NCI-H345 (cell line): ENCODE results near the gene PPIL6.

Experiments used
- DNase-seq: peaks from one replicate; lab custom pipeline; 2025; lab: John Stamatoyannopoulos, UW

PPIL6 gene

DNA sequence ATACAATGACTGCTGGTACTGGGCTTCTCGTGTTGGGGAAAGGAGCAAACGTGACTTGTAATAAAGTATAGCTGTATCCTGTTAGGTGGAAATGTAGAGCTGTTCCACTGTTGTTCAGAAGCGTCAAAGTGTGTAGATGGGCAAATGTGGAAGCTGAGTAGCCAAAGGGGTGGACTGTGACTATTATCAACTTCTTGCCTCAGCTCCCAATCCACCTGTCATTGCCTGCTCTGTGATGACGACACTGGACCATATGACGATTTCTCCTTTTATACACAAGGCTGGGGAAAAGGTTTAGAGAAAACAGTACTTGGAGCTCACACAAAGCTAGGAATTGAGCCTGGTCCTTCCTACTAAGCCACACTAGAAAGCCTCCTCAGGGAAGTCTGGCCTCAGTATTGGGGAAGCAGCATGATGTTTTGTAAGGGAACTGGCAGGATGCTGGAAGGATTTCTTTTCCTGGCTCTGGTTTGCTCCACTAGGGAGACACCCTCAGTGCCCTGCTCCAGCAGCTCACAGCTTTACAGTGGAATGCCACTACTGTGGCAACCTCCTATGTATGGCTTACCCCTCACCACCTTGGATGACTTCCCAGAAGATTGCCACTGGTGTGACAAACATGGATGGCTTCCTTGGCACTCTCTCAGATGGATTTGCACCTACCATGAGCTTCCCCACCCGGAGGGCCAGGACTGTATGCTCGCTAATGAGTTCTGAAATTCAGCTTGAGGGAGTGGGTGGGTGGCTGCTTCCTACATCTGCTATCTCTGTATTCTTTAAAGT lies 78.1 kb downstream of the PPIL6 start:
- DNase-seq: no peak

DNA sequence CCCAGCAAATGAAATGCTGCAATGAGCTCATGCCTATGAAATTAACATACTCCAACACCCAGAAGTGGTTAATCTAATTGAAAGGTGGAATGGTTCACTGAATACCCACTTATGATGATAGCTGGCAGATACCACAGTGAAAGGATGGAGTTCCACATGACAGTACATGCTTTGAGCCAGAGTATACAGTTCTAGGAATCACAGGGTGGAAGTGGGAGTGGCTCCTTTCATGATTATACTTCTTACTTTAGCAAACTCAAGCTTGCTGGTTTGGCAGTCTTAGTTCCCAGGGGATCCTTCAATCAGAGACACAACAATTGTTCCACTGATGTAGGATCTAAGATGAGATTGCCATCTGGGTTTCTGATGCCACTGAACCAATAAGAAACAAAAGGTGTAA lies 79.6 kb downstream of the PPIL6 start:
- no peak for DNase-seq

DNA sequence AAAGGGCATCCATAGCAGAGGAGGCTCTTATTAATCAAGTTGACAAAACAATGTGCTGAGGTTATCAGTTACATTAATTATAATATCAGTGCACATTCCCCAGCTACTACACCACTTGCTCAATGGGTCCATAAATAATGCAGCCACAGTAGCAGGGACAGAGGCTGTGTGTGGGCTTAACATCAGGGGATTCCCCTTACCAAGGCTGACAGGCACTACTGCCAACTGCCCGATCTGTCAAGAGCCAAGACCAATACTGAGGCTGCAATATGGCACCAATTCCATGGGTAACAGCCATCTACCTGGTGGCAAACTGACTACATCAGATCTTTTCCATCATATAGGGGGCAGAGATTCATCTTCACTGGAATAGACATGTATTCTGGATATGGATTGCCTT lies 80.1 kb downstream of the PPIL6 start:
- no peak for DNase-seq

DNA sequence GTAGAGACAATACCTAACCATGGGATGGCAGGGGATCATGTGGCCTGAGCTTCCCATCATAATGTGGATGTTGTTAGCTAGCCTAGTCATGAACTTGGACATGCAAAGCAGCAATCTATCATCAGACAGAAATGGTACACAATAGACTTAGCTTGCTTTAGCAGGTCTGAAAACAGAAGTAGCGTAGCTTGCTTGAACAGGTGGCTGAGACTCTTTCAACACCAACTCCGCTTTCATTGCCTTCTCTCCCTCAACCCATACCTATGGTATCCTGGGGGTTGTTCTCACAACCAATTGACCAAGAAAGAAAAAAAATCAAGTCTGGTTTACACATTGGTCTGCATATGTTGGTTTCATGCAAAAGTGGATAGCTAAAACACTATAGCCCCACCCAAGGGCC lies 81.2 kb downstream of the PPIL6 start:
- DNase-seq: no peak

DNA sequence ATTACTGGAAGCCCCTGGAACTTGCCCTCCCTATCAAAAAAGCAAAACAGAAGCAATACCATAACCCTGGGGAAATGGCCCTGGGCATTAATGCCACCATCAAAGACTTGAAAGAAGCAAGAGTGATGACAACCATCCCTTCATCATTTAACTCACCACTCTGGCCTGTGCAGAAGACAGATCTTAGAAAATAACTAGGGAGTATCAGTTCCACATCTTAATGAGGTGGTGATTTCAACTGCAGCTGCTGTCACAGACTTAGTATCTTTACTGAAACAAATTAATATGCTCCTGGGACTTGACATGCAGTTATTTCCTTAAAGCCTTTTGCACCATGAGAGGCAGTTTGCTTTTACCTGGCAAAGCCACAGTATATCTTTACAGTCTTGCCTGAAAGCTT lies 82.2 kb downstream of the PPIL6 start:
- no peak for DNase-seq

DNA sequence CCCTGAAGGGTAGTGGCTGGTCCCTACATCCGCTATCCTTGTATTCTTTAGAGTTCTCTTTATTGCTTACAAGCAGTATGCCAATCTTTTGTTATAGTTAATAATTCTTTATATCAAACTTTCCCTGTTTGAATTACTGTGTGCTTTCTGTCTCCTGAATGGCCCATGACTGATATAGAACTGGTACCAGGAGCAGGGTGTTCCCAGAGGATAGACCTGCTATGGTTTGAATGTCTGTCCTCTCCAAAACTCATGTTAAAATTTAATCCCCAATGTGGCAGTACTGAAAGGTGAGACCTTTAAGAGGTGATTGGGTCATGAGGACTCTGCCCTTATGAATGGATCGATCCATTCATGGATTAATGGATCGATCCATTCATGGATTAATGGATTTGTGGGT lies 84.2 kb downstream of the PPIL6 start:
- DNase-seq: no peak

DNA sequence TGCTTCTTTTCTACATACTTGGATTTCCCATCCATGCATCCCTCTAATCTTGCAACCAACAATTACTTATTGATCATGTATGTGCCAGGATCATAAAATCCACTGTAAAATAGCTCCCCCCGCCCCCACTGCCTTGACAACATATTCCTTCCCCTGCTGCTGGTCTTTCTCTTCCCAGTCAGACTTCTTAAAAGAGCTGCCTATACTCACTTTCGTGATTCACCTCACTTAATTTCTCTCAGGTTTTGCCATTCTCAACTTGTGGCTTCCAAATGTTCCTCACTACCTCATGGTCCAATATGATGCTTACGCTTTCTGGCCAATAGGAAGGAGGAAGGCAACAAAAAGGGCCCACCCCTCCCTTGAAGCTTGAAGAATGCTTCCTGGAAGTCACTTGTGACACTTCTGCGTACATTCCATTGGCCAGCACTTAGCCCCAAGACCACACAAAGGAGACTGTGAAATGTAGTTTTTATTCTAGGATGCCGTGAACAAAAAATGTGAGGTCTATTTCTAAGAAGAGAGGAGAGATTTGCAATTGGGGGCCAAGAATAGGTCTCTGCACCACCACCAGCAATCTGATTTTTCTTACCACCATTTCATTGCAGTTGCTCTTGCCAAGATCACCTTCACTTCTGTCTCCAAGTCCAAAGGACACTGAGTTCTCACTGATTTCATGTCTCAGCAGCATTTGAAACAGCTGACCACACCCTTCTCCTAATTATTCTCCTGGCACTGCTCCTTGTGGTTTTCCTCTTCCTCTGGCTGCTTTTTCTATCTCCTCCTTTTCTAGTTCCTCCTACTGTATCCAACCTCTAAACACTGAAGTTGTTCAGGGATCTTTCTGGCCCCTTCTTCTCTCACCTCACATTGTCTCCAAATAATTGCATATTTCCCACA lies 88.9 kb downstream of the PPIL6 start:
- DNase-seq: no peak

DNA sequence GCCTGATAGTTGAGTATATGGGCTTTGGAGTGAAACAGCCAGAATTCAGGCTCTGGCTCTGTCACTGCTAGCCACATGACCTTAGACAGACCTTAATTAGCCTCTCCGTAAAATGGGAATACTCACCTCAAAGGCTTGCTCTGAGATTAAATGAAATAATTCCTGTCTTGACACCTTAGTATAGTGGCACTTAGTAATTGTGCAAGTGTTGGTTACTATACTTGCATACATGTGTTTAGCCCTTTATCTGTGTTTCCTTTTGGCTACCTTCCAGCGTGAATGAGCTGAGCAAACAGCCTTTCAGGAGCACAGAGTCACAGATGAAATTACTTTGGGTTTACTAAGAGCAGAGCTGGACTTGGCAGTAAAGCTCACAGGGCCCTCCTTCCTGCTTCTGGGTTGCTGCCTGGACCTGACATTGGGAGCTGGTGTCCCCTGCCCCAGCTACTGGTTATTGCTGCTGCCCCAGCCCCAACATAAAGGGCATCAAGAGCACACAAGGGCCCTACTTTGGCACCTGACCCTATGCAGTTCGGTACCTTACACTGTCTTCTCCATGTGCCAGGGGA lies 90.9 kb downstream of the PPIL6 start:
- peak; percentile 82 for DNase-seq

DNA sequence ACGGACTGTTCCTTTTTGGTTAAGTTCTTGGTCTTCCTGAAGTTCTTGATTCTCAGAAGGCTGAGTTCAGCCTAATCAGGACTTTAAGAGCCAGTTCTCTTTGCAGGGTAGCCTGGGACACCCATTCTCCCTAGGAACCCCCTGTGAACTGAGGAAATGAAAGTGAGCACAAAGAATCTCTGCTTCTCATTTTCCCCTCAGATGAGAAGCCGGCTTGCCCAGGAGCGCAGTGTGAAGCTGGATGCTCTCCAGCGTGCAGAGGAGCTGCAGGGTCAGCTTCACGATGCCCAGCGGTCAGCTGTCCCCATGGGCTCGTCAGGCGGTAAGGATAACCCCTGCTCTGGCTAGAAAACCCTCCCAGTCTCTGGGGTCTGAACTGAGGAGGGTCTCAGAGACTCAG lies 92.2 kb downstream of the PPIL6 start:
- no peak for DNase-seq

DNA sequence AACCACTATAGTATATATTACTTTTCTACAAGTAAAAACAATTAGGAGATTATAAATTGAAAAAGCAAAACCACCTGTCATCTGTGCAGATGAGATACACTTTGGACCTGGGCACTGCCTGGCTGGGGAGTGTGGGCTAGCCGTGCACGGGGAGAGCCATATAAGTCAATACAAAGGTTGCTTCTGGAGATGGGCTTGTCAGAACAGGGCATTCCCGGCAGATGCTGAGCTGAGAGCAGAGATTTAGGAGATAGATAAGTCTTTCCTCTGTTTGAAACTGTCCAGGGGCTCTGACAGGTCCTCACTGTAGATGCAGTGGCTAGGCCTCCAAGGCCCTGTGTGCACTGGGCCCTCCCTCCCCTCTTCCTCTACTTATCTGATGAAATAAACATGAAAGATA lies 92.6 kb downstream of the PPIL6 start:
- DNase-seq: no peak

DNA sequence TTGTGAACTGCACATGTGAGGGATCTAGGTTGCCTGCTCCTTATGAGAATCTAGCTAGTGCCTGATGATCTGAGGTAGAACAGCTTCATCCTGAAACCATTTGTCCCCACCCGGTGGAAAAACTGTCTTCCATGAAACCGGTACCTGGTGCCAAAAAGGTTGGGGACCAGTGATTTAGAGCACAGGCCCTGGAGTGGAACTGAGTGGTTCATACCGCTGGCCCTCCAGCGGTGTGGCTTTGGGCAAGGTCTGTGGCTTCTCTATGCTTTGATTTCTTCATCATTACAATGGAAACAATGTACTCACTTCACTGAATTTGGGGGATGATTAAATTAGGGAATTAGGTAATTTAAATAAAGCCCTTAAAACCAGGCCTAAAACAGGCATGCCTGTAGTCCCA lies 94.4 kb downstream of the PPIL6 start:
- no peak for DNase-seq

DNA sequence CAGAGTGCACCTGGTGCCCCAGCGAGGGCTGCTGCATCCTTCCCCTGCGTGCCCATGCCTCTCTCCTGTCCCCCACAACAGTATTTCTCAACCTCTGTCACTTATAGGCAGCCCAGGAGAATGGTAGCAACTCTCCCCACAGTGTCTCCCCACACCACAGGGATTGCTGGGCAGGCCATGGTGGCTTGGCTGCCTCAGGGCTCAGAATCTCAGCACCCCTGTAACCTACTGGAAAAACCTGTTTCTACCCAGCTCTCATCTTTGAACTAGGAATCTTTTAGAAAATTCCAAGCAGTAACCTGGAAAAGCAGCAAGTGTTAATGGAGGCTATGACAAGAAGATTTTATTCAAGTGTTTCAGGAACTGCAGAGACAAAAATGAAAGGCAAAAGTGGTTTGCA lies 96.2 kb downstream of the PPIL6 start:
- no peak for DNase-seq

DNA sequence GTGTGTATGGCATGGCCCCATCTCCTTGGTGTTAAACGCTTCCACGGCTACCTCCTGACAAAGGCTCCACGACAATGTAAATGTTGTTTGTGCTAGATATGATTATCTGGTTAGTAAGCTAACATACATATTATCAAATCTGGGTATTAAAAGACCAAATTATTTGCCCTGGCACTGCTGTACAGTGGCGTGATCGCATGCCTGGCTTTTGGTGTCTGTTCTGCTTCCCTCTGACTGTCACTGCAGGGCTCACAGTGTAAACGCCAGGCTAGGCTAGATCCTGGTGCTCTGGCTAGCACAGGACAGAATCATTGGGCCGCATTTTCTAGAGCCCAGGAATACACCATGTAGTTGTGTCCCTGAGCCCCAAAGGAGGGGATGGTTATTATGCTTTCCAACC lies 96.9 kb downstream of the PPIL6 start:
- DNase-seq: no peak

DNA sequence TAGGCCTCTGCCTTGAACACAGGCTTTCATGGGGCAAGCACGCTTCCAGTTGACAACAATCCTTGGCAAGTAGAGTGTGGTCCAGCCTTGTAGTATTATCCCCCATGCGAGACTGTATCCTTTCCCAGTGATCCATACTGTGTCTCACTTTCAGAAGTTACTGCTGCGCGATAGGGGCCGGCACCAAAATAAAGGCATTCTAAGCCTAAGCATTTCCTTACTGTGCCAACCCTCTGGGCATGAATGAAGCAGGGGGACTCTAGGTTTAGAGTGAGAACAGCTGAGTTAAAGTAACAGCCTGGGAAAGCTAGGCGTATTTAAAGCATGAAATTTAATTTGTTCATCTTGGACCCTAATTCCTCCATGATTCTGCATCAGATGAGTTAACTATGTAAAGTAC lies 97.5 kb downstream of the PPIL6 start:
- DNase-seq: no peak

DNA sequence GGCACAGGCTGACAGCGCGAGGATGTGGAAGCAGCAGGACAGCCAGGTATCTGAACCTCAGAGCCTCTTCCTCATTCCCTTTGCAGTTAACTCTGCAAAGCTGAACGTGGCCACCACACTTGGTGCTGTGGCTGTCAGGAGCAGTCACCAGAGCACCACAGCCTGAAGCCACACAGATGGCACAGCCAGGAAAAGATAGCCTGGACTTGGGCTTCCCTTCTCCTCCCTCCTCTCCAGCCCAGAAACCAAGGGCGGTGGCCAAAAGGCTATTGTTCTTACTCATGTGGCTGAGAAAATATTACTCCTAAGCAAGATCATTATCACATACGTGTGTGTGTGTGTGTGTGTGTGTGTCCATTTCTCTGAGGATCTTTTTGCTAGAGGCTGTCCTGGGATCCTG lies 97.9 kb downstream of the PPIL6 start:
- no peak for DNase-seq

DNA sequence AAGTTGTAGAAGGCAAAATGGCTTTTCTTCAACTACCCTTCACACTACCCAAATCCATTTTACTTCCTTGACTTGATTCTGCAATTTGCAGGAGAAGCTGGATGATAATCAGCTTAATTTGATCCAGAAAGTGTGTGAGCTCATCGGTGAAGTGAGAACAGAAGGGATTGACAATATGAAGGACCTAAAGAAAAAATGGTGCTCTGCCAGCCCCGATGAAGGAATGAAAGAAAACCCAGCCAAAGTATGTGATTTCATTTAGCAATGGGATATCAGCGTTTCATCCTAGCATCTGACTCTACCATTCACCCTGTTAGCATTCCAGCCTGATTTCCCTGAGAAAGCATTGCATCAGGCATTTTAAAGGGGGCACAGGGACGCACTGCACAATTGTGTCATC lies 99.6 kb downstream of the PPIL6 start:
- no peak for DNase-seq
